ENCODE data around the gene PLXNA2.

Gene PLXNA2

DNA sequence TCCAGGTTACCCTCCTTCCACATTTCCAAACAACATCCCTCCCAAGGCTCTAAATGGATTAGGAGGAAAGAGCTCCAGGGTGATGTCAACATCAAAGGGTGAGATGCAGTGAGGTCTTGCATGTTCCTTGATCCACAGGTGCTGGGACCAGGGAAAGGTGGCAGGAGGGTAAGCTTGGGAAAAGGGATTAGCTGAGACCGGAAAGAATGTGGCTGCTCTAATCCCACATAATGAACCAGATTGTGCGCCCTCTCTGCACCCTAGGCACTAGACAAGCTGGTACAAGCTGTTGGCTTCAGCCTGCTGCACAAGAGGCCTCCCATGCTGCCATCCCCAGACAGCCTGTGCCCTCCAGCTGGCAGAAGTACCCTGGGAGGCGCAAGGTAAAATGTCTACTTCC is 34.9 kb downstream of the PLXNA2 start:
- Histone ChIP-seq H3K9me3 (ENCODE audit: insufficient read depth, low read depth, low read length) (no peaks in the 10 kb centered on the region), H3K27ac (ENCODE audit: low read depth, low read length) (no peak overlapping the region), H3K36me3 (ENCODE audit: insufficient read depth, low read length) (no peaks in the 10 kb centered on the region), H3K27me3 (ENCODE audit: insufficient read depth, low read length) (no peaks in the 10 kb centered on the region), H3K9ac (ENCODE audit: low read depth, low read length) (no peak overlapping the region), H3K4me3 (ENCODE audit: low read length) (no peak overlapping the region), H3K4me1 (ENCODE audit: insufficient read depth, low read length) (no peaks in the 10 kb centered on the region)
- WGBS, result 82% methylated on average over 3 of the region's 3 CpGs

DNA sequence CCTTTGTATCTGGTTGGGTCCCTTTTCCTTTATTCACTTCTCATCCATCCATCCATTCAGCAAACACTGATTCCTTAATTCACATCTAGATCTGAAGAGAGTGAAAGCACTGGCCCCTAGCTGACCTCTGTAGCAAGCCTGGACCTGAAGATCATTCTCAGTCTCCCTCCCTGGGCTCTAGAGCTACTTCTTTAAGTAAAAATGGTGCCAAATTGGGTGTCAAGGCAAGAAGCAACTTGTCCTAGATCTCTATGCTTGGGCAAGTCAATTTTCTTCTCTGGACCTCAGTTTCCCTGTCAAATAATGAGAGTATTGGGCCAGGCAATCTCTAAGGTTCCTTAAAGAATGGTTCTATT is 36.1 kb downstream of the PLXNA2 start:
- no peaks in the 10 kb centered on the region for H3K36me3 ChIP-seq (ENCODE audit: insufficient read depth, low read length)
- H3K27ac ChIP-seq (ENCODE audit: low read depth, low read length), result no peak overlapping the region
- no peak overlapping the region for H3K4me3 ChIP-seq (ENCODE audit: low read length)
- H3K9ac ChIP-seq (ENCODE audit: low read depth, low read length), result no peak overlapping the region
- H3K4me1 ChIP-seq (ENCODE audit: insufficient read depth, low read length), result no peaks in the 10 kb centered on the region
- H3K27me3 ChIP-seq (ENCODE audit: insufficient read depth, low read length), result no peaks in the 10 kb centered on the region
- no peaks in the 10 kb centered on the region for H3K9me3 ChIP-seq (ENCODE audit: insufficient read depth, low read depth, low read length)

DNA sequence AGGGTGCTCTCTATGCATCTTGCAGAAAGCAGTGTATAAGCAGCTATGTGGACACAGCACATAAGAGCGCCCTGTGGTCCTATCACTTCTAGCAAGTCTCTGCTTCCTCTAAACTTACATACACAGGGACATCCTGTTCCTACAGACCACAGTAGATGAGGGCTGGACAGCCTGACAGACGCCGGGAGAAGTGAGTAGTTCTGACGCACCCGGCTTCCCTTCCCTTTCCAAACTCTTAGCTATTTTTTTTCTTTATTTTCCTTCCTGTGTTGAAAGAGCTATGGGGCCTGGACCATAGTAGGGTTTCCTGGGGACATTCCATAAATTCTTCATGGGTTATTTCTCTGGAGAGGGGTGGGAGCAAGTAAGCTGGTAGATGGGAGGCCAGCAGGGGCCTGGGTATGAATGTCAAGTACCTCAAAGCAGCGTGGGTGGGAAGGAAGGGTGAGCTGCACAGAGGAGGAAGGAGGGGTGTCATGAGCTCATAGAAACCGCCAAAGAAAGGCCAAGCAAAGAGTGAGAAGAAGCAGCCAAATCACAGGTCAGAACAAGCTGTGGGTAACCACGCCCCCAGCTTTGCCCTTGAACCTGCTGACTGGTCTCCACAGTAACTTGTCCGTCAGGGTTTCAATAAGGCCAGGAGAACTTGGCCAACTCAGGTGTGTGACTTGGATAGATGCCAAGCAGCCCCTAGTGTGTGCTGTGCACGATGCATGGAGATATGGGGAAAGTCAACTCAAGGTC is 36.6 kb downstream of the PLXNA2 start:
- Histone ChIP-seq H3K27ac (ENCODE audit: low read depth, low read length) (no peak overlapping the region), H3K4me1 (ENCODE audit: insufficient read depth, low read length) (no peaks in the 10 kb centered on the region), H3K36me3 (ENCODE audit: insufficient read depth, low read length) (no peaks in the 10 kb centered on the region), H3K27me3 (ENCODE audit: insufficient read depth, low read length) (no peaks in the 10 kb centered on the region), H3K9ac (ENCODE audit: low read depth, low read length) (no peak overlapping the region), H3K4me3 (ENCODE audit: low read length) (no peak overlapping the region), H3K9me3 (ENCODE audit: insufficient read depth, low read depth, low read length) (no peaks in the 10 kb centered on the region)
- 87% methylated on average over 10 of the region's 10 CpGs for WGBS

DNA sequence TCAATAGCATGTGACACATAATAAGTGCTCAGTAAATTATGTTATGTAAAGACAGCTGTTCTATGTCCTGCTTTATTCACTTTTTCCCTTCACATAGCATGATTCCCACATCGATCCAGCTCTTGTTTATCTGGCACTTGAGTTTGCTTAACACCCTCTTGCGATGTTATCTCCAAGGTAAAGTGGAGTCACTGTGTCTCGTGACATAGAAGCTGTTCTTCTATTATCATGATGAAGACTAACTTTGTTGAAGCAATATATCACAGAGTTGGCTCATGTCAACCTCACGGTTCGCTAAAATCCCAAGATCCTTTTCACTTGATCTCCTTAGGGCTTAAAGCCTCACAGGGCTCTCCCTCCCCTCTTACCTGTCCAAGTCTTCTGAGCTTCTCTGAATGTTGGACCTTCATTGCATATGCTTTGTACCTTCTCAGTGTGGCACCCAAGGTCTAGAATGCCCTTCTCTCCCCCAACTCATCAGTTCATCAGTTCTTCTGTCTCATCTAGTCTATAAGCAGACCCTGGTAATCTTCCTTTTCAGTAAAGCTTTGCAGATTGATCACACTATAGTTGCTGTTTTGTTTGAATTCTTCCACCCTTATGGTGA is 38.0 kb downstream of the PLXNA2 start:
- H3K36me3 ChIP-seq (ENCODE audit: insufficient read depth, low read length), result no peaks in the 10 kb centered on the region
- WGBS, result 97% methylated on average over 5 of the region's 5 CpGs
- H3K27me3 ChIP-seq (ENCODE audit: insufficient read depth, low read length), result no peaks in the 10 kb centered on the region
- H3K9me3 ChIP-seq (ENCODE audit: insufficient read depth, low read depth, low read length), result no peaks in the 10 kb centered on the region
- H3K9ac ChIP-seq (ENCODE audit: low read depth, low read length), result no peak overlapping the region
- no peak overlapping the region for H3K27ac ChIP-seq (ENCODE audit: low read depth, low read length)
- H3K4me1 ChIP-seq (ENCODE audit: insufficient read depth, low read length), result peaks cover 4% of the 10 kb centered on the region
- H3K4me3 ChIP-seq (ENCODE audit: low read length), result no peak overlapping the region

DNA sequence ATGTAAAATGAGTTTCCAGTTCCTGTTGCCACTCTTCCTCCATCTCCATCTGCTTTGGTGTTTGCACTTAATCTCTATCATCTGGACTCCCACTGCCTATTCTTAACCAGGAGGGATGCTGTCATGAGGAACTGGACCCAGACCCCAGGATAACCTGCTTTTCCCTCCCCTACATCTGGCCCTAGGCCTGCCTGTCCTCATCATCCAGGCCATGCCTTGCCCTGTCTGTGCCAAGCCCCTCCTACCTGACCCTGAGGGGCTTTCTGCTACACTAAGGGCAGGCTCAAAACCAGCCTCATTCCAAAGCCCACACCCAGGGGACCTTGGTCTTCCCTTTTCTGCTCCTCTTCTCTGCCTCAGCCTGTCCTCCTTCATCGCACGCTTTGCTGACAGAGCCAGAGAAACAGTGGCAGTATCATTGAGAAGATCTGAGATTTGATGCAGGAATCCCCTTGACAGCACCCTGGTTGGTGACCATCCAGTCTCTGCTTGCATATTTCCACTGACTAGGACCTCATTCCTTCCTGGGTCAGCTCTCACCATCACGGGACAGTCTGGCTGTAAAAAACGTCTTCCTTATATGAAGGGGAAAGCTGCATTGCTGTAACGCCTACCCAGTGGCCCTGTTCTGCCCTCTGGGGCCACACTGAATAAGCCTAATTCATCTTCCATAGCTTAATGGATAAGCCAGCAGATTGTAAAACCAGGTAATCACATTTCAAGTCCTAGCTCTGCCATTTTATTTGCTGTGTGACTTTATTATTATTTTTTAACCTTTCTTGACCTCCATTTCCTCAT is 38.8 kb downstream of the PLXNA2 start:
- no peaks in the 10 kb centered on the region for H3K27me3 ChIP-seq (ENCODE audit: insufficient read depth, low read length)
- 94% methylated on average over 5 of the region's 5 CpGs for WGBS
- peaks cover 4% of the 10 kb centered on the region for H3K4me1 ChIP-seq (ENCODE audit: insufficient read depth, low read length)
- H3K9ac ChIP-seq (ENCODE audit: low read depth, low read length), result no peak overlapping the region
- no peak overlapping the region for H3K4me3 ChIP-seq (ENCODE audit: low read length)
- no peak overlapping the region for H3K27ac ChIP-seq (ENCODE audit: low read depth, low read length)
- H3K9me3 ChIP-seq (ENCODE audit: insufficient read depth, low read depth, low read length), result no peaks in the 10 kb centered on the region
- no peaks in the 10 kb centered on the region for H3K36me3 ChIP-seq (ENCODE audit: insufficient read depth, low read length)

DNA sequence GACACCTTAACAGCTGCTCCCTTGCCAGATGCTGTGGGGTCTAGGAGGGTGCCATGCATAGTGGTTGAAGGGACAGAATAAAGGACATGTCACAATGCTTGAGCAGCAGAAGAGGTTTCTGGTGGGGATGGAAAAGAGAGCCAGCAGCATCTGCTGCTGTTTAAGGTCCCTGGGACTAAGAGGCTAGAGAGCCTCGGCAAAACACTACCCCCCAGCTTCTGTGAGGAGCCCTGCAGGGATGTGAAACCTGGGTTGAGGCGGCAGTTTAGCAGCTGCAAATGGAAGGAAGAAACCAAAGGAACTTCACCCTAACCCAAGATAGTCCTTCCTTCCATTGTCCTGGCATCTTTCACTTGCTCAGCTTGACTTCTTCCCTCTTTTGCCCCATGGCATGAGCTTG is 39.4 kb downstream of the PLXNA2 start:
- H3K36me3 ChIP-seq (ENCODE audit: insufficient read depth, low read length), result no peaks in the 10 kb centered on the region
- no peak overlapping the region for H3K4me3 ChIP-seq (ENCODE audit: low read length)
- H3K27me3 ChIP-seq (ENCODE audit: insufficient read depth, low read length), result no peaks in the 10 kb centered on the region
- 72% methylated on average over 2 of the region's 2 CpGs for WGBS
- peaks cover 4% of the 10 kb centered on the region for H3K4me1 ChIP-seq (ENCODE audit: insufficient read depth, low read length)
- H3K9ac ChIP-seq (ENCODE audit: low read depth, low read length), result no peak overlapping the region
- H3K9me3 ChIP-seq (ENCODE audit: insufficient read depth, low read depth, low read length), result no peaks in the 10 kb centered on the region
- H3K27ac ChIP-seq (ENCODE audit: low read depth, low read length), result no peak overlapping the region

DNA sequence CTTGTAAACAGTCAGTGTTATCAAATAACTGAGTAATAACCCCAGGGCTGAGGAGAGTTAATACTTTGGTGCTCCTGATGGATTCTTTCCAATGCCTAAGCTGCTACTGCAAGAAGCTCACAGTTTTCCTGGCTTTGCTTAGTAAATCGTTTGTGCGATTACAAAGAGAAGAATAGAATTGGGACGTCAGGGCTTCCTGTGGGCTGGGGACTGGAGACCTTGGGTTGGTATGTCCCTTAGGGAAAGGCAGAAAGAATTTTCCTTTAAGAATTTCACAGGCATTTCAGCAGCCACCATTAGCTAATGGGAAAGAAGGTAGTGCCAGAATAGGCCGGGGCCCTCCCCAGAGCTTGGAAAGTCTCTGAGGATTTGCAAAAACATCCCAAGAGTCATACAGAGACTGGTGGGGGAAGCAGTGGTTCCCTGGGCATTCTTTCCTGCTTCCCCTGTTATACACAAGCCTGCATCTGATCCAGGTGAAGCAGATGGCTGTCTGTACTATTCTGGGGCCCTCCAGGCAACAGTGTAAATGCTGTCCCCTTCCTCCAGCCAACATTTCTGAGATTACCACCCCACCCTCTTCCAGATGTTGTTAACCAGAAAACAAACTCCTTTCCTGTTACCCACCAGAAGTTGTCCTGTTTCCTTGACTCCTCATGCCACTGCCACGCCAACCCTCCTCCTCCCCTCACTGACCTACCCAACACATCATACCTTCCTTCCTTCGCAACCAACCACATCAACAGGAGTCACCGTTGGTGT is 40.2 kb downstream of the PLXNA2 start:
- no peak overlapping the region for H3K27ac ChIP-seq (ENCODE audit: low read depth, low read length)
- H3K4me1 ChIP-seq (ENCODE audit: insufficient read depth, low read length), result peaks cover 4% of the 10 kb centered on the region
- no peaks in the 10 kb centered on the region for H3K36me3 ChIP-seq (ENCODE audit: insufficient read depth, low read length)
- no peak overlapping the region for H3K4me3 ChIP-seq (ENCODE audit: low read length)
- H3K9ac ChIP-seq (ENCODE audit: low read depth, low read length), result no peak overlapping the region
- no peaks in the 10 kb centered on the region for H3K9me3 ChIP-seq (ENCODE audit: insufficient read depth, low read depth, low read length)
- no peaks in the 10 kb centered on the region for H3K27me3 ChIP-seq (ENCODE audit: insufficient read depth, low read length)
- 85% methylated on average over 7 of the region's 7 CpGs for WGBS

DNA sequence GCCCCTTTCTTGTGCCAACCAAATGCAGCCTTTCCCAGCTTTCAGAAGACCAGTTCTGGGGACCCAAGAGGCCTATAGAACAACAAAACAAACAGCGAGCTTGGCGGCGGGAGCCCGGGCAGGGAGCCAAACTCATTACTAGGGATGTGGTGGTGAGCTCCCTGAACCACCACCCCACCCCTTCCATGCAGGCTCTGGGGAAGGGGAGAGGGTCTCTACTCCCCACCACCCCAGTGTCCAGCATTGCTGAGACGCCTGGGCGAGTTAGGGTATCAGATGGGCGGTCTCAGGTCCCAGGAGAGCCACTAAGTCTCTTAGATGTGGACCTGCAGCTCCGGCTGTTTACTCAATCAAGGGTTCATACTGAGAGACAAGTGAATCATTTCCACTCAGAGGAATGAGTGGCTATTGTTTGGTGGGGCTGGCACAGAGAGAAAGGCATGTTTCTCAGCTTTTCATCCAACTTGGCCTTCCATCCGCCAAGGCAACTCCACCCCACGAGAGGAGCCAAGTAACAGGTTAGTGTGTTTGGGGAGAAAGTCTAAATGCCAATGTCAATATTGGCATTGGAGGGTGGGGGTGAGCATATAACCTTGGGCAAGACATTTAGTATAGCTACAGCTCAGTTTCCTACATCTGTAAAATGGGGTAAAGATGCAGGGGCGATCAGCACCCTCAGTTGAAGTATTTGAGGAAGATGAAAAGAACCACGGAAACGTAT is 40.9 kb downstream of the PLXNA2 start:
- Histone ChIP-seq H3K36me3 (ENCODE audit: insufficient read depth, low read length) (no peaks in the 10 kb centered on the region), H3K27me3 (ENCODE audit: insufficient read depth, low read length) (no peaks in the 10 kb centered on the region), H3K27ac (ENCODE audit: low read depth, low read length) (no peak overlapping the region), H3K9me3 (ENCODE audit: insufficient read depth, low read depth, low read length) (no peaks in the 10 kb centered on the region), H3K9ac (ENCODE audit: low read depth, low read length) (no peak overlapping the region), H3K4me1 (ENCODE audit: insufficient read depth, low read length) (peaks cover 4% of the 10 kb centered on the region), H3K4me3 (ENCODE audit: low read length) (no peak overlapping the region)
- WGBS, result 95% methylated on average over 9 of the region's 13 CpGs

DNA sequence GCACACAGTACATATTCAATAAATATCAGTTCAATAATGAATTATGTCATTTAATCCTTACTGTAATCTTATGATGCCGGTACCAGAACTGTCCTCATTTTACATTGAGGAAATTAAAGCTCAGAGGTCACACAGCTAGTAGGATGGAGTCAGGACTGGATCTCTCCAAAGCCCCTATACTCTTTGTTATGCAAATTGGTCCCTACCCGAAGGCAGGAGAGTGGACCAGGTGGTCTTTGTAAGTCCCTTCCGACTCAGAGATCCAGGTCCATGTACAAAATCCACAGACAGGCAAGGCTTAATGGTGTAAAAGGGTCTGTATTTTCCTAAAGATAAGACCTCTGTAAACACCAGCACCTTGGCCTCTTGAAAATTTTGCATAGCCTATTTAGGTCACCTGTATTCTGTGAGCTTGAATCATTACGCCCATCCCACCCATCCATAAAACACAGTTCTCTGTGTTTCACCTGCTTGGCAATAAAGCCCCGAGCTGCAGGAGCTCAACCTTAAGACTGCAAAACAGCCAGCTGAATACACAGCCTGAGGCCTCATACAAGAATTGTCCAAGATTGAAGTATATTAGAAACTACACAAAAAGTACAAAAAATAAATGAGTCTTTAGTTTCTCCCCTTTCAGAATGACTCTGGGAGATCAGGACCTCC is 41.7 kb downstream of the PLXNA2 start:
- Histone ChIP-seq H3K9me3 (ENCODE audit: insufficient read depth, low read depth, low read length) (no peaks in the 10 kb centered on the region), H3K4me1 (ENCODE audit: insufficient read depth, low read length) (peaks cover 11% of the 10 kb centered on the region), H3K36me3 (ENCODE audit: insufficient read depth, low read length) (no peaks in the 10 kb centered on the region), H3K4me3 (ENCODE audit: low read length) (no peak overlapping the region), H3K9ac (ENCODE audit: low read depth, low read length) (no peak overlapping the region), H3K27ac (ENCODE audit: low read depth, low read length) (no peak overlapping the region), H3K27me3 (ENCODE audit: insufficient read depth, low read length) (no peaks in the 10 kb centered on the region)
- 65% methylated on average over 5 of the region's 5 CpGs for WGBS

DNA sequence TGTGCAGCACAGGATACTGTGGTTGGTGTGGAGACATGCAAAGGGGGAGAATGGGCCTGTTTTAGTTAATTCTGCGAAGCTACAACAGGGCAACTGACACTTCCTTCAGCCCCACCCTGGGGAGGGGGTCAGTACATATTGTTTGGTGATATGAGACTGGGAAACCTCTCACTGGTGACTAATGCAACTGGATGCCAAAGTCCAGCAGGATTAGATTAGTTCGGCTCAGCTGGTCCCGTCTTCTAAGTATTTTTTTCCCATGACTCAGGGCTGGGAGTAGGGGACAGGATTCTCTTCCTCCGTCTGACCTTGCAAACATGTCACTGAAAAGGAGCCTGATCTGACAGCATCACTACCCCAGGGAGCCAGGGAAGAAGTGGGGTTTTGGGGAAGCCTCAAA is 43.0 kb downstream of the PLXNA2 start:
- no peaks in the 10 kb centered on the region for H3K9me3 ChIP-seq (ENCODE audit: insufficient read depth, low read depth, low read length)
- no peak overlapping the region for H3K9ac ChIP-seq (ENCODE audit: low read depth, low read length)
- H3K36me3 ChIP-seq (ENCODE audit: insufficient read depth, low read length), result no peaks in the 10 kb centered on the region
- WGBS, result 63% methylated on average over 4 of the region's 4 CpGs
- H3K4me3 ChIP-seq (ENCODE audit: low read length), result no peak overlapping the region
- H3K4me1 ChIP-seq (ENCODE audit: insufficient read depth, low read length), result peaks cover 11% of the 10 kb centered on the region
- H3K27ac ChIP-seq (ENCODE audit: low read depth, low read length), result no peak overlapping the region
- no peaks in the 10 kb centered on the region for H3K27me3 ChIP-seq (ENCODE audit: insufficient read depth, low read length)

All from HUES64 (cell line).